D721Med (cell line): ENCODE measurements around the gene URM1.
A peak's percentile ranks its signal among the peaks of the same experiment; 100 is the strongest.

Experiments
- DNase-seq: peaks from one replicate; pipeline ENCODE4 v3.0.0; 2011; ENCODE audit warnings: low spot score; ENCODE audit not compliant: insufficient read length
- FAIRE-seq: peaks from 2 replicates; lab custom pipeline; 2011; peaks lifted over from hg19 to GRCh38; lab: Jason Lieb, UNC
- TF ChIP-seq, protein P1 (sequence below): IDR thresholded peaks from 2 replicates; pipeline ENCODE4 v1.5.1; 2012; ENCODE audit warnings: mild to moderate bottlenecking, control low read depth; ENCODE audit not compliant: insufficient read depth; ENCODE audit errors: missing control alignments

Gene URM1

DNA sequence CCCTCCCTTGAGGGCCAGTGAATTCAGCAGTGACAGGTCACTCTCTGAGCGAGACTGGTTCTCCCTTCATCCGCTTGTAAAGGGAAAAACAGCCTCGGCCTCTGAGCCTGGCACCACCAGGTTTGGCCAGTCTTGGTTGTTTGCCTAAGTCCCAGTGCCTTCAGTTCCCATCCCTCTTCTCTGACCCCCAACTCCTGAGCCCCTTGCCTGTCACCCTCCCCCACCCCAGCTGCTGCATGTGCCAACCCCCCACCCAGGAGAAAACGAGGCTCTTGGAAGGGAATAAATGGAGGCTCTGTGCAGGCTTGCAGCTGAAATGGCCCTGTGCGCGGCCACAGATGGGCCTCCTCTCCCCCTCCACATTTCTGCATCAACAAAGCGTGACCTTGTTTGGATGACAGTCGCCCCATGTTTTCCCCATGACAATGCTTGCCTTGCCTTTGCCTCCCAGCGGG is 3.1 kb downstream of the URM1 start:
- TF ChIP-seq, protein P1, sequence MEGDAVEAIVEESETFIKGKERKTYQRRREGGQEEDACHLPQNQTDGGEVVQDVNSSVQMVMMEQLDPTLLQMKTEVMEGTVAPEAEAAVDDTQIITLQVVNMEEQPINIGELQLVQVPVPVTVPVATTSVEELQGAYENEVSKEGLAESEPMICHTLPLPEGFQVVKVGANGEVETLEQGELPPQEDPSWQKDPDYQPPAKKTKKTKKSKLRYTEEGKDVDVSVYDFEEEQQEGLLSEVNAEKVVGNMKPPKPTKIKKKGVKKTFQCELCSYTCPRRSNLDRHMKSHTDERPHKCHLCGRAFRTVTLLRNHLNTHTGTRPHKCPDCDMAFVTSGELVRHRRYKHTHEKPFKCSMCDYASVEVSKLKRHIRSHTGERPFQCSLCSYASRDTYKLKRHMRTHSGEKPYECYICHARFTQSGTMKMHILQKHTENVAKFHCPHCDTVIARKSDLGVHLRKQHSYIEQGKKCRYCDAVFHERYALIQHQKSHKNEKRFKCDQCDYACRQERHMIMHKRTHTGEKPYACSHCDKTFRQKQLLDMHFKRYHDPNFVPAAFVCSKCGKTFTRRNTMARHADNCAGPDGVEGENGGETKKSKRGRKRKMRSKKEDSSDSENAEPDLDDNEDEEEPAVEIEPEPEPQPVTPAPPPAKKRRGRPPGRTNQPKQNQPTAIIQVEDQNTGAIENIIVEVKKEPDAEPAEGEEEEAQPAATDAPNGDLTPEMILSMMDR: no peak
- DNase-seq (no peak), FAIRE-seq (no peak)

DNA sequence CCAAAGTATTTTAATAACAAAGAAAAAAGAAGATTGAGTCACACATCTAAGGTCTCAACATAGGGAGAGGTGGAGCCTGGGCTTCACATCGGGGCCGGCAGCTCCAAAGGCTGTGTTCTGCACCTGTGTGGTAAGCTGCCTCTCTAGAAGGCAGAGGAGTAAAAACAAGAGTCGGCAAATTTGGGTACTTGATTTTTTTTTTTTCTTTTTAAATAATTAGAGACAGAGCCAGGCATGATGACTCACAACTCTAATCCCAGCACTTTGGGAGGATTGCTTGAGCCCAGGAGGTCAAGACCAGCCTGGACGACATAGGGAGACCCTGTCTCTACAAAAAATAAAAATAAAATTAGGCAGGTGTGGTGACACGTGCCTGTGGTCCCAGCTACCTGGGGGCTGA is 4.7 kb downstream of the URM1 start:
- DNase-seq (no peak), FAIRE-seq (no peak)
- TF ChIP-seq, protein P1: no peak

DNA sequence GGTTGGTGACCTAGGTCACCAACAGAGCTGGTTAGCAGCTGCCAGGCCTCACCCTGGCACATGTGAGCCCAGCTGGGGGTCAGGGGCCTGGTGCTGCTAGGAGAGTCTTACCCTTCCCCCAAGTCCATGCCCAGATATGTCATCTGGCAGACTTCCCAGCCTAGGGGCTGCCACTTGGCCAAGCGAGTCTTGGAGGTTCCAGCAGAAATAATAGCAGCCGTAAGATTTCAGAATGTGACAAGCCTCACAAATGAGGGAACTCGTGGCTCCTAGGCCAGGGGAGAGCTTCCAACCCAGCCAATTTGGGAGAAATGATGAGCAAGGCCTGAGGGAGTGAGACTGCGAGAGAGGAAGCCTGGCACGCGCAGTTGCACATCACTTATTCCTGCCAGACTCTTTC is 11.1 kb downstream of the URM1 start:
- FAIRE-seq (no peak), DNase-seq (no peak)
- TF ChIP-seq, protein P1: no peak

DNA sequence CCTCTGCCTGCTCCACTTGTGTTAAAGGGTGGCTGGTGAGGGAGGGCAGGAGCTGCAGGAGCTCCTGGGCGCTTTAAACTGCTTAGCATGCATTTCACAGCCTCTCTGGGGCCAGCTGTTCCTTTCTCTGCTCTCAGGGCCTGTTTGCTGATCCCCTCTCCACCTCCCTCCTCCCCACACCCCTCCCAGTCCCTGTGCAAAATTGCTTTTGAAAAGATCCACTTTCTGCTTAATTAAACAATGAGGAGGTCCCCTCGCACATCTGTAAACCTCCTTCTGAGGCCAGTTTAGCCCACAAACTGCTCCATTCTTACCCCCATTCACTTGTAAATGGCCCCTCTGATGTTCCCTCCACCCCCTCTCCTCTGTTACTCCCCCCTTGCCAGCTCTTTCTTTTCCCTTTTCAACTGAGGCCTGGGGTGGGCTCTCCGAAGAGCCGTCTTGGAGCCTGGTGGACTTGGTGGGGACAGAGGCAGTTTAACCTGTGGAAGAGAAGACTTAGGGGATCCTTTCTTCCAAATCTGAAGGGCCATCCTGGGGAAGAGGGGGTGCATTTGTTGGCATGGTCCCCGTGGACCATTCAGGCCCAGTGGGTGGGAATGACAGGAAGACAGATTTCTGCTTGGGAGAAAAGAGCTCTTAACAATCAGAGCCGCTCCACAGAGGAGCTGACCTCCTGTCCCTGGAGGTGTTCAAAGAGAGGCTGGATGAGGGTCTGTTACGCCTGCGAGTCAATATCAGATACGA is 12.0 kb downstream of the URM1 start:
- TF ChIP-seq, protein P1: no peak
- FAIRE-seq: no peak
- peak; percentile 53 for DNase-seq

DNA sequence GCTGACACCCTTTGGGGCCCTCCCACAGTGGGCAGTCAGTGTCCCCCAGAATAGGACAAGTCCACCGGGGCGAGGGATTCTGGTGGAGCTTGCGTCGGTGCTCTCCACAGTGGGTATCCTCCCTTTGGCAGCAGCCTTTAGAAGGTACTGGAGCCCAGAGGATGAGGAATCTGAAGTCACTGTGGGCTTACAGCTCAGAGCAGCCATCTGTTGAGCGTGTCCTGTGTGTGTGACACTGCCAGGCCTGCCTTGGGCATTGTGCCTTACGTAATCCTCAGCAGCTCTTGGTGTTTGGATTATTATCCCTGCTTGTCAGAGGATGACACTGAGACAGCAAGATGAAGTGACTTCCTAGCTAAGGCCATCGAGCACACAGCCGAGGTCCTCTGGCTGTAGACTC is 12.6 kb downstream of the URM1 start:
- FAIRE-seq (no peak), DNase-seq (no peak)
- TF ChIP-seq, protein P1: no peak

DNA sequence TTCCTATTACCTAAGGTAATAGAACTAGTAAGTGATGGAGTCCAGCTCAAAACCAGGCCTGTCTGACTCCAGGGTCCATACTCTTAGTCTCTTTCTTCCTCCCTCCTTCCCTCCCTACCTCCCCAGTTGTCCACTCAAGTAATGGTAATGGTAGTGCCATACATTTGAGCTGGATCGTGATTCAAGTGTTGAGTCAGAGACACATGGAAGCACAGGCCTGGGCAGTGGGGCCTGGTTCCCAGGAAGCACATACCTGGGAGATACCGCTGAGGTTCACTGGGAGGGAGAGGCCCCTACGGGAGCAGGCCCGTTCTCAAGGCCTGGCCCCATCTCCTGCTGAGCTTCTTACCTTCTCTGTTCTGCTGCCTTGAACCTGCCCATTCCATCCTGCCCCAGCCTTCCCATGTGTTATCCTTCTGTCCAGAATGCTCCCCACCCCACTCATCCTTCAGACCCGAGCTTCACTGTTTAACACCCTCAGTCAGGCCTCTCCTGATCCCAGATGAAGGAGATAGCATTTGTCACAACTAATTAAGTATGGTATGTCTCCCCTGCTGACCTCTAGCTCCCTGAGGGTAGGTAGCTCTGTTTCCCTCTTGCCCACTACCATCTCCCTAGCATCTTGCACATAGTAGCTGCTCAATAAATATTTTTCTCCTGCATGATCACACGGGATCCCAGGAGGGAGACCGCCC is 13.8 kb downstream of the URM1 start:
- TF ChIP-seq, protein P1: no peak
- no peak for DNase-seq
- FAIRE-seq: no peak
